Kidney (tissue), 14 donors: ENCODE measurements around the gene KBTBD4. TPM values are rescaled to one million over a fixed set of nuclear protein-coding genes. Genes with fewer than 3 reads are reported as not detected.

Source experiments
- DNase-seq, 5 donors: peaks; one replicate each; pipeline ENCODE4 v3.0.0-alpha.2; 2013 to 2020
- FAIRE-seq: peaks from 2 replicates; lab custom pipeline; 2012; peaks lifted over from hg19 to GRCh38; lab: Jason Lieb, UNC
- H3K27ac ChIP-seq, 2 donors: one replicate each; pipeline ENCODE4 v1.7.0; 2013; ENCODE audit warnings: low read depth in 2 of 2, low read length in 2 of 2, inconsistent platforms in 1 of 2
- H3K27me3 ChIP-seq: one replicate; pipeline ENCODE4 v1.7.1; 2013; ENCODE audit warnings: low read length, inconsistent platforms; ENCODE audit not compliant: control insufficient read depth, insufficient read depth
- H3K36me3 ChIP-seq, 3 donors: one replicate each; pipeline versions ENCODE4 v1.7.0 to v1.7.1; 2013; ENCODE audit warnings: low read length in 3 of 3, control low read depth in 1 of 3, inconsistent platforms in 1 of 3; ENCODE audit not compliant: insufficient read depth in 3 of 3, control insufficient read depth in 2 of 3
- H3K4me1 ChIP-seq, 3 donors: one replicate each; pipeline versions ENCODE4 v1.7.0 to v1.7.1; 2013; ENCODE audit warnings: low read length in 3 of 3, inconsistent platforms in 1 of 3, low read depth in 1 of 3; ENCODE audit not compliant: control insufficient read depth in 2 of 3, insufficient read depth in 2 of 3
- H3K4me3 ChIP-seq, 3 donors: one replicate each; pipeline versions ENCODE4 v1.7.0 to v1.8.1; 2013; ENCODE audit warnings: low read length in 3 of 3, control low read depth in 1 of 3, inconsistent platforms in 1 of 3
- H3K9ac ChIP-seq, 3 donors: one replicate each; pipeline versions ENCODE4 v1.7.0 to v1.7.1; 2013; ENCODE audit warnings: low read length in 3 of 3, control low read depth in 1 of 3, inconsistent platforms in 1 of 3
- H3K9me3 ChIP-seq, 3 donors: one replicate each; pipeline versions ENCODE4 v1.7.0 to v1.7.1; 2013; ENCODE audit warnings: low read length in 3 of 3, control low read depth in 1 of 3, inconsistent platforms in 1 of 3; ENCODE audit not compliant: control insufficient read depth in 2 of 3, insufficient read depth in 1 of 3
- intact Hi-C: fragments of 100-400 bp; cut with DNase I; formaldehyde crosslinking; loops from one replicate; pipeline ENCODE4 v1.11.1; 2022
- polyA plus RNA-seq: library from polyadenylated mRNA; stranded (reverse); fragments of 350-450 nt; fragmentation: Illumina TruSeq; extraction: RNeasy Lipid Tissue Mini Kit (QIAGEN cat#74804); gene quantifications from one replicate; pipeline ENCODE4 v1.2.3, GENCODE V29; 2014; ENCODE audit warnings: low read depth, low replicate concordance; ENCODE audit not compliant: insufficient read depth
- total RNA-seq: library from RNA; stranded (reverse); fragmentation: NEBNext Ultra II Directional; extraction: Animal tissue kit (Norgen Biotek cat#: 25700); gene quantifications from one replicate; pipeline ENCODE4 v1.2.1, GENCODE V29; 2021
- TF ChIP-seq, protein P1 (sequence below): IDR thresholded peaks from 3 replicates; pipeline ENCODE4 v1.5.1; 2012; ENCODE audit warnings: mild to moderate bottlenecking, moderate library complexity, borderline replicate concordance; ENCODE audit not compliant: insufficient read depth; ENCODE audit errors: extremely low read depth
- donor health status: control.
- donor health status: control.
- donor health status: control.
- donor health status: control.
- donor health status: control.
- donor health status: DM: yes; HTN: yes; CAD: no.
- donor health status: Normal renal cell carcinoma (clear cell type).

KBTBD4 gene
- total and polyA plus RNA-seq, 2 donors from 2014 or later = 16.7 to 20.1 TPM

DNA sequence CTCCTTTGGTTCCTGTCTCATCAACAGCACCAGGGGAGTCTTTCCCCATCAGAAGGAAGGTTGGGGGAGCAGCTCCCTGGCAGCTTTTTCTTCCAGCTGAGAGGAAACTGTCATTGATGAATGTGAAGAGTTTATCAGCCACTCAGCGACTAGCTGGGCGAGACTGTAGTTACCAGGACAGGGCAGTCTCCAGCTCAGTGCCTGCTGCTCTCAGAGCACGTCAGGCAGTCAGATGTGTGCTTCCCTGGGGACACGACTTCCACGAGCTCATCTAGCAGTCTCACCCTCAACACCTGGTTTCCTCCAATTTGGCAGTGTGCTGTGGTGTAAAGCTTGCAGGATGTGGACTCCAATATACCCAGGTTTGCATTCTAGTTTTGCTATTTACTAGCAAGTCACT is 28.0 kb upstream of the KBTBD4 start:
- no peaks in the 10 kb centered on the region for H3K4me1 ChIP-seq
- DNase-seq = peak in 2 of 5 donors; percentile 20 to 29
- no peak overlapping the region for H3K27ac ChIP-seq

GRCh38 chr11:47605921-47606320 is 27.2 kb upstream of the KBTBD4 start:
- H3K9ac ChIP-seq = no peak overlapping the region
- FAIRE-seq (no peak), DNase-seq (no peak)
- no peaks in the 10 kb centered on the region for H3K9me3 ChIP-seq
- H3K27me3 ChIP-seq = no peaks in the 10 kb centered on the region
- no peak overlapping the region for H3K4me3 ChIP-seq
- TF ChIP-seq, protein P1, sequence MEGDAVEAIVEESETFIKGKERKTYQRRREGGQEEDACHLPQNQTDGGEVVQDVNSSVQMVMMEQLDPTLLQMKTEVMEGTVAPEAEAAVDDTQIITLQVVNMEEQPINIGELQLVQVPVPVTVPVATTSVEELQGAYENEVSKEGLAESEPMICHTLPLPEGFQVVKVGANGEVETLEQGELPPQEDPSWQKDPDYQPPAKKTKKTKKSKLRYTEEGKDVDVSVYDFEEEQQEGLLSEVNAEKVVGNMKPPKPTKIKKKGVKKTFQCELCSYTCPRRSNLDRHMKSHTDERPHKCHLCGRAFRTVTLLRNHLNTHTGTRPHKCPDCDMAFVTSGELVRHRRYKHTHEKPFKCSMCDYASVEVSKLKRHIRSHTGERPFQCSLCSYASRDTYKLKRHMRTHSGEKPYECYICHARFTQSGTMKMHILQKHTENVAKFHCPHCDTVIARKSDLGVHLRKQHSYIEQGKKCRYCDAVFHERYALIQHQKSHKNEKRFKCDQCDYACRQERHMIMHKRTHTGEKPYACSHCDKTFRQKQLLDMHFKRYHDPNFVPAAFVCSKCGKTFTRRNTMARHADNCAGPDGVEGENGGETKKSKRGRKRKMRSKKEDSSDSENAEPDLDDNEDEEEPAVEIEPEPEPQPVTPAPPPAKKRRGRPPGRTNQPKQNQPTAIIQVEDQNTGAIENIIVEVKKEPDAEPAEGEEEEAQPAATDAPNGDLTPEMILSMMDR = no peak
- peaks cover 0 to 8% (median 2%) of the 10 kb centered on the region in 3 donors for H3K36me3 ChIP-seq
- no peaks in the 10 kb centered on the region for H3K4me1 ChIP-seq
- H3K27ac ChIP-seq = no peak overlapping the region
- intact Hi-C loops = no loop called here

More for the DNA sequence above, 28.0 kb upstream of the KBTBD4 start:
- Histone ChIP-seq H3K27me3 (no peaks in the 10 kb centered on the region), H3K9me3 (no peaks in the 10 kb centered on the region), H3K9ac (no peak overlapping the region), H3K36me3 (peaks cover 0 to 14% (median 2%) of the 10 kb centered on the region in 3 donors), H3K4me3 (no peak overlapping the region)
- no peak for FAIRE-seq
- intact Hi-C loops = no loop called here
- TF ChIP-seq, protein P1 = no peak

- intact Hi-C loops = no loop called here
- no peaks in the 10 kb centered on the region for H3K36me3 ChIP-seq
- TF ChIP-seq, protein P1 = no peak
- H3K9me3 ChIP-seq = no peaks in the 10 kb centered on the region
- H3K4me3 ChIP-seq = no peak overlapping the region
- DNase-seq (no peak), FAIRE-seq (no peak)
- no peaks in the 10 kb centered on the region for H3K4me1 ChIP-seq
- no peak overlapping the region for H3K27ac ChIP-seq
- H3K27me3 ChIP-seq = no peaks in the 10 kb centered on the region
- H3K9ac ChIP-seq = no peak overlapping the region
Measured at GRCh38 chr11:47603295-47603694, 24.5 kb upstream of the KBTBD4 start.

- H3K9ac ChIP-seq = no peak overlapping the region
- FAIRE-seq = no peak
- TF ChIP-seq, protein P1 = no peak
- no peaks in the 10 kb centered on the region for H3K36me3 ChIP-seq
- H3K27me3 ChIP-seq = no peaks in the 10 kb centered on the region
- no peak overlapping the region for H3K4me3 ChIP-seq
- intact Hi-C loops = no loop called here
- H3K4me1 ChIP-seq = no peaks in the 10 kb centered on the region
- no peak overlapping the region for H3K27ac ChIP-seq
- no peaks in the 10 kb centered on the region for H3K9me3 ChIP-seq
- DNase-seq = no peak
Measured at GRCh38 chr11:47599902-47600301, 21.1 kb upstream of the KBTBD4 start.
